Renal cortex interstitium (tissue), 11 donors: ENCODE results near the gene MTHFSD. TPM values are rescaled to one million over a fixed set of nuclear protein-coding genes. Genes with fewer than 3 reads are reported as not detected.

ENCODE experiments used
- DNase-seq, 11 donors: peaks; one replicate each; pipeline ENCODE4 v3.0.0-alpha.2; 2013; ENCODE audit warnings: low read depth in 9 of 11, low spot score in 4 of 11; ENCODE audit errors: extremely low read depth in 1 of 11
- polyA plus RNA-seq, 3 donors: library from polyadenylated mRNA; unstranded; fragments of 120-200 nt; gene quantifications; one replicate each; pipeline ENCODE4 v1.2.1, GENCODE V29; 2013; ENCODE audit not compliant: insufficient read length in 3 of 3

The MTHFSD gene
- polyA plus RNA-seq, 3 donors = 26.2 to 31.9 (median 27.3) TPM

- no peak for DNase-seq
Observed at GRCh38 chr16:86522634-86523033, 32.4 kb downstream of the MTHFSD start.

GRCh38 chr16:86521236-86522197 lies 33.5 kb downstream of the MTHFSD start:
- DNase-seq = no peak

- no peak for DNase-seq
Observed at GRCh38 chr16:86520317-86521210, 34.5 kb downstream of the MTHFSD start.

- peak in 2 of 11 donors; percentile 37 to 42 for DNase-seq
Observed at GRCh38 chr16:86519649-86520316, 35.3 kb downstream of the MTHFSD start.

GRCh38 chr16:86519007-86519648 lies 35.9 kb downstream of the MTHFSD start:
- DNase-seq = no peak

GRCh38 chr16:86517652-86518258 lies 37.3 kb downstream of the MTHFSD start:
- peak in 2 of 11 donors; percentile 41 to 52 for DNase-seq

- DNase-seq = no peak
Observed at GRCh38 chr16:86517033-86517432, 38.0 kb downstream of the MTHFSD start.

GRCh38 chr16:86516623-86517003 lies 38.4 kb downstream of the MTHFSD start:
- no peak for DNase-seq

GRCh38 chr16:86515777-86516622 lies 39.0 kb downstream of the MTHFSD start:
- DNase-seq = no peak

GRCh38 chr16:86515413-86515776 lies 39.6 kb downstream of the MTHFSD start:
- no peak for DNase-seq

GRCh38 chr16:86514481-86515376 lies 40.3 kb downstream of the MTHFSD start:
- DNase-seq = no peak

GRCh38 chr16:86513471-86514277 lies 41.4 kb downstream of the MTHFSD start:
- DNase-seq = no peak

GRCh38 chr16:86512860-86513470 lies 42.1 kb downstream of the MTHFSD start:
- no peak for DNase-seq

- no peak for DNase-seq
Observed at GRCh38 chr16:86512301-86512859, 42.7 kb downstream of the MTHFSD start.
